Omental fat pad (tissue), 4 donors: ENCODE results near the gene CTDNEP1. TPM values are rescaled to one million over a fixed set of nuclear protein-coding genes. Genes with fewer than 3 reads are reported as not detected.

ENCODE experiments used
- ATAC-seq: fragments of 150-250 bp; one replicate; pipeline ENCODE4 v1.9.1; 2016; ENCODE audit warnings: mild to moderate bottlenecking, moderate library complexity; ENCODE audit not compliant: low FRiP score
- DNase-seq: peaks from one replicate; pipeline ENCODE4 v3.0.0-alpha.2; 2019; ENCODE audit warnings: low spot score
- CTCF ChIP-seq, 3 donors: fragments of 450-650 bp; IDR thresholded peaks; one replicate each; pipeline ENCODE4 v1.5.1; 2016 to 2017; ENCODE audit warnings: antibody characterized with exemption in 3 of 3, mild to moderate bottlenecking in 3 of 3, moderate library complexity in 2 of 3
- total RNA-seq, 4 donors: library from RNA; depleted of rRNA; stranded (reverse); fragments of >200 nt; gene quantifications; one replicate each; pipeline ENCODE4 v1.1.0, GENCODE V29; 2016

Gene CTDNEP1
- total RNA-seq, 4 donors from 2014 or later = 47.9 to 66.2 (median 61.8) TPM

- no peak for DNase-seq
- no peak for TF ChIP-seq CTCF (IDR thresholded peaks at IDR 0.05)
- ATAC-seq = no peak
These were observed 35.1 kb downstream of the CTDNEP1 start for GRCh38 chr17:7216242-7217112.

GRCh38 chr17:7215652-7216180, 35.8 kb downstream of the CTDNEP1 start:
- DNase-seq (no peak), ATAC-seq (no peak)
- no peak for TF ChIP-seq CTCF (IDR thresholded peaks at IDR 0.05)

- TF ChIP-seq CTCF (IDR thresholded peaks at IDR 0.05) = no peak
- DNase-seq (peak; percentile 80), ATAC-seq (no peak)
These were observed 36.3 kb downstream of the CTDNEP1 start for GRCh38 chr17:7215136-7215638.

- no peak for TF ChIP-seq CTCF (IDR thresholded peaks at IDR 0.05)
- peak; percentile 92 for DNase-seq
- peak; percentile 84 for ATAC-seq
These were observed 37.0 kb downstream of the CTDNEP1 start for GRCh38 chr17:7214300-7215135.

GRCh38 chr17:7213895-7214299, 37.6 kb downstream of the CTDNEP1 start:
- peak; percentile 51 for DNase-seq

More at GRCh38 chr17:7213895-7214299, 37.6 kb downstream of the CTDNEP1 start:
- peak; percentile 1 for ATAC-seq
- TF ChIP-seq CTCF (IDR thresholded peaks at IDR 0.05) = no peak
